SH-SY5Y (cell line): ENCODE data around the gene HS1BP3.

Experiments used
- GATA2 ChIP-seq: IDR thresholded peaks from 2 replicates; pipeline ENCODE4 v1.6.1; 2011; ENCODE audit warnings: mild to moderate bottlenecking, low read depth, low read length
- GATA3 ChIP-seq: IDR thresholded peaks from 2 replicates; pipeline ENCODE4 v1.6.1; 2011; ENCODE audit warnings: low read depth, mild to moderate bottlenecking, low read length, moderate library complexity

HS1BP3 gene

DNA sequence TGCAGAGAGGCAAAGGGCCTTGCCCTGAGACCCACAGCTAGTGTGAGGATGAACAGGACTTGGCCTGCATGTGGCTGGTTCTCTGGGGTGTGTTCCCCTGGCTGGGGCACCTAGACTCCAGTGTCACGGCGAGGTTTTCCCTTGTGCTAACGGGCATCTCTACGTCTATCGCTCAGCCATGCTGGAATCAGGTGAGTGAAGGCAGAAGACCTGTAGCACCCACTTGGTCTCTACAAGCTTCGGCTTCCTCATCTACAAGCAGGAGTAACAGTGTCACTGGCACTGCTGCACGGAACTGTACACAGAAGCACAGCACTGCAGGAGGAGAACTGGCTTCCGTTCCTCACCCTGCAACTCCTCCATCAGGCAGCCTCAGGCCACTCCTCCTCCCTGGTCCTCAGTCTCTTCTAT, 30.6 kb downstream of the HS1BP3 start:
- TF ChIP-seq GATA2 (no peak), GATA3 (no peak)

DNA sequence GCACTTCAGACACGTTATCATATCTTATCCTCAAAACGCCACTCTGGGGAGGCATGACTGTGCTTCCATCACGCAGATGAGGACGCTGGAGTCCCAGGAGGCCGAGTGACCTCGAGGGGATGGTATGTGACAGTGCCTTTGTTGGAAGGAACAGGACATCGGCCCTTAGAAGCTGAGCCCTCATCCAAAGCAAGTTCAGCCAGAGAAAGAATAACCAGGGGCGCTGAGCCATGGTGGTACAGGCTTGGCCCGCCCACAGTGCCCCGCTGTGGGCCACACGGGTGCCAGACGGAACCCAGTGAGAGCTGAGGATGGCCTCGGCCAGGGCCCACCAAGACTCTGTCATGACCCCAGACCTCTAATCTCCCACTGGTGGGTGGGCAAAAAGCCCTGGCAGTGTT, 31.3 kb downstream of the HS1BP3 start:
- TF ChIP-seq GATA2 (no peak), GATA3 (no peak)

DNA sequence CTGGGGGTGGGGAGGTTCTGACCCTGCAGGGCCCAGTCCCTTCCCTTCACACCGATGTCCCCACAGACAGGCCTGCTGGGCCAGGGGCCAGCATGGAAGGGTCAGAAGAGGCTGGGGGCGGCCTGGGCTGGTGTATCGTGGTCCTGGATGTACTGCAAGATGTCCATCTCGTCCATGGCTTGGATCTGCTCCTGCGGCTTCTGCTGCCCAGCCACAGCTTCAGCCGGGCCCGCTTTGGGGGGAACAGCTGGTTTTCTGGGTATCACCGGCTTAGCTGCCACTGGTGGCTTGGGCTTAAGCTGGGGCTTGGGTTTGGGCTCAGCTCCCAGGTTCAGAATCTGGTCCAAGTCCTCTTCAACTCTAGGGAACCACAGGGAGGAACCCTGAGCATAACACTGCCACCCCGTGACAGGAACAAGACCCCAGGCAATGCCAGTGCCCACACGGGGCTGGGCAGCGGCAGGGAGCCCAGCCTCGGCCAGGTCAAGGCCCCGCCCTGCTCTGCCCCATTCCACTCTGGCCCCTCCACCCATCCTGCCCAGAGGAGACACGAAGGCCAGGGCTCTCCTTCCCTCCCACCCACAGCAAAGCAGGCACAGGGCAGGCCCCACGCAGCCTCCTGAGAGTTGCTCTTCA, 31.9 kb downstream of the HS1BP3 start:
- TF ChIP-seq GATA3: no peak

DNA sequence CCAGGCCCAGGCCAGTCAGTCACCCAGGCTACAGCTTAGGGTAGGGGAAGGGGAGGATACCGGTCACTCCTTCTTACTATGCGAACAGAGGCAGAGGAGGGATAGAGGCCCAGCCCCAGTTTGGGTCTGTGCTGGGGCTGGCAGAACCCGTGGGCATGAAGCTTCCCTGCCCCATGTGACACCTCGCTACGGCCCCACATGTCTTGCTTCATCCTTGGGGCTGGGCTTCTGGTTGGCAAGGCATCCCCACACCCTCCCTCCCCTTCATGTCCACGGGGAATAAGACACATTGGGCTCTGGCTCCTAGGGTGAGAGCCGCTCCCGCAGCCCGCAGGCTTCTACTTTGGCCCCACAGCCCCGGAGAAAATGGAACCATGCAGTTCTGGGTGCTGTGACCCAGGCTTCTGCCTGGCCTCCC, 32.4 kb downstream of the HS1BP3 start:
- no peak for TF ChIP-seq GATA2
- no peak for TF ChIP-seq GATA3

DNA sequence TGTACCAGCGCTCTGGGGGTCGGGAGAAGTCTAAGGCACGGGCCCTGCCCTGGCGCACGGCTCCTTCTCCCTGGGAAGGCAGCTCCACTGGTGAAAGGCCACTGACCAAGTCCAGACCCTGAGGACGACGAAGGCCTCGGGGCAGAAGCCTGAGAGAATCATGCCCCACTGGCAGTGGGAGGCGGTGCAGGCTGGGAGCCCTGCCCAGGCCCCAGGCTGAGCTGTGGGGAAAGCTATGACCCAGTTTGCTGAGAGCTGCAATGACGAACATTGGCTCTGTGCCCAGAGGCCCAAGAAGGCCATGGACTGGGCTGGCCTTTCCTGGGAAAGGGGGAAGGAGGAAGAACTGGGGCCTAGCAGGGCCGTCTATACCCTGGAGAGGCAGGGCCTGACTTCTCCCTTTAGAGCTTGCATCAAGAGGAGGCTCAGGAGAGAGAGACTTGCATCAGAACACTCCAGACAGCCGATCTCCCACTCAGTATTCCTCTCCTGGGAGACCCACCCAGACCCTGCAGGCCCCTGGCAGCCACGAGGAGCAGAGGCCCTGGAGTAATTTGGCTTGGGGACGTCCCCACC, 32.9 kb downstream of the HS1BP3 start:
- TF ChIP-seq GATA2 (no peak), GATA3 (no peak)

DNA sequence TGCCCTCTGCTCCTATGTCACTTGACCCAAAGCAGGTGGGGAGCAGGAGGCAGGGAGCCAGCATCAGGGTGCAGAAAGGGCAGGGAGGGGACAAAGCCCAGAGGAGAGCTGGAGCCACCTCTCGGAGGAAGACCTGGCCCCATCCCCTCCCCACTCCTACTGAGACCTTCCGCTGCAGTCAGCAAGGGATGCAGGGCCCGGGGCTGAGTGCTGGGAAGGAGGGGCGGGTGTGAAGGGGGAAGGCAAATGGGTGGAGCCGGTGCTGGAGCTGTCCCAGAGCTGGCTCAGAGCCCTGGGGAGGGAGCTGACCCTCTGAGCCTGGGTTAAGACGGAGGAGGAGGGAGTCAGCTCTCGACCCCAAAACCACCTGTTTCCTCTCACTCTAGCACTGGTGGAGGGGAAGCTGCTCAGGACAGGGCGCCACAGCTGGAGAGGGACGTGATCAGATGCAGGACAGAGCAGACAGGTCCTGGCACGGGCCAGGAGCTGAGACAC, 33.8 kb downstream of the HS1BP3 start:
- no peak for TF ChIP-seq GATA3
- no peak for TF ChIP-seq GATA2

DNA sequence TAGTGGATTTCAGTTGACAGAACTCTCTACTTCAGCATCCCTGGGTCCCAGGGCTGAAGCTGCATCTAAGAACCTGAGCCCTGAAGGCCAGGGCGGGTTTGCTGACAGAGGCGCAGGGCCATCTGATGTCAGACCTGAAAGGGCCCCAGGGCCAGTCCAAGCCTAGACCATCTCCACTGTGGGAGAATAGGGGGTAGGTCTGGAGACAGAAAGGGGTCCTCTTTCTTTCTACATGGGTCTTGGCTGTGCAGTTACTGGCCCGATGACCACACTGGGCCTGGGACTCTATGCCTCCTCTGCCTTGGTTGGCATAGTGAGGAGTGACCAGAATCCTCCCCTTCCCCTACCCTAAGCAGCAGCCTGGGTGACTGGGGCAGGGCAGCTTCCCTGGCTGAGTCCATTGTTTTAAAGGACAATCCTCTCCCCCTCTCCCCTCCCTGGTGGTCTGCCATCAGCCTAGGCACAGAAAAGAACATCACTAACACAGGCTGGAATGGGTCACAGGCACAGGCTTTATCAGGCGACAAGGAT, 34.5 kb downstream of the HS1BP3 start:
- TF ChIP-seq GATA2 (no peak), GATA3 (no peak)

DNA sequence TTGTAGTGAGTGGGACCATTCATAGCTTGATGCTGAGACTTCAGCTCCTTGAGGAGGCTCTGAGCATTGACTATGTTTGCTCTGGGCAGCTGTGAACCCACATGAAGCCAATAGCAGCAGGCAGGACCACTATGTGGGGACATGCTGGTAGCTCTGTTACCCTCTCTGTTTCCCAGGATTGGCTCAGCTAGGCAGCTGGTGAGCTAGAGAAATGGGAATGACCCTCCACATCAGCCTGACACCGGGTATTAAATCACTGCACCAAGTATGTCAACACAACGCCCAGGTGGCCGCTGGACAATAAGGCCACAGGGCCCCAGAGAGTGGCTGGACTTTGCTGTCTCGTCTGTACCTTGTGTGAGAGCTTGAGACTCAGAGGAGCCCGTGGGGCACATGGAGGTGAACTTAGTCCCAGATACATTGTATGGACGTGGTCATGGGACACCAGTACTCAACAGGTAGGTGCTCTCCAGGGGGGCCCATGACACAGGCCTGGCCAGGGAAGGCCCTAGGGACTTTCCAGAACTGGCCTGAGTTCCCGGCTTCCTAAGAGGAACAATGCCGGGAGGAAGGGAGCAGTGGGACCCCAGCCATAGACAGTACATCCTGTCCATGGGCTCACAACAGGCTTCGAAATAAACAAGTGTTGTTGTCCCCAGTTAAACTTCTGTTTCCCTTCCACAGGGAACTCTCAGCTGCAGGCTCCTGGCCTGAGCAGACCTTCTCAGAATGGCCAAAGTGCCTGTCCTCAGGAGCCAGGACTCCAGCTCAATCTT, 35.2 kb downstream of the HS1BP3 start:
- TF ChIP-seq GATA2: no peak
- TF ChIP-seq GATA3: no peak

DNA sequence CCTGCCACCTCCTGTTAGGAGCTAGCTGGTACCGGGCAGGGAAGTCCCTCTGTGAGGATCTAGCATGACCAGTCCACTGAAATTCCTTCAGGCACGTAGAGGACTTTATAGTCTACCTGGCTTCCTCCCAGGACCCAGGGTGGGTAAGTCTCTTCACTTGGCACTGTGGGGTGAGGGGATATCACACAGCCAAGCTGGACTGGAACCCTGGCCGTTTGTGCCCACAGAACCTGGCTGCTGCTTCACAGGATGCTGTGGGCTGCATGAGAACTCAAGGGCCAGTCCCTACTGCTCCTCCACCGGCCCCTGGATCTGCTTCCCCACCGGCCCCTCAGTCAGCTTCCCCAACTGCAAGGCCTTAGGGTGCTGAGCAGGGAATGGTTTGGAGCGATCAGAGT, 35.8 kb downstream of the HS1BP3 start:
- TF ChIP-seq GATA2 (no peak), GATA3 (no peak)

DNA sequence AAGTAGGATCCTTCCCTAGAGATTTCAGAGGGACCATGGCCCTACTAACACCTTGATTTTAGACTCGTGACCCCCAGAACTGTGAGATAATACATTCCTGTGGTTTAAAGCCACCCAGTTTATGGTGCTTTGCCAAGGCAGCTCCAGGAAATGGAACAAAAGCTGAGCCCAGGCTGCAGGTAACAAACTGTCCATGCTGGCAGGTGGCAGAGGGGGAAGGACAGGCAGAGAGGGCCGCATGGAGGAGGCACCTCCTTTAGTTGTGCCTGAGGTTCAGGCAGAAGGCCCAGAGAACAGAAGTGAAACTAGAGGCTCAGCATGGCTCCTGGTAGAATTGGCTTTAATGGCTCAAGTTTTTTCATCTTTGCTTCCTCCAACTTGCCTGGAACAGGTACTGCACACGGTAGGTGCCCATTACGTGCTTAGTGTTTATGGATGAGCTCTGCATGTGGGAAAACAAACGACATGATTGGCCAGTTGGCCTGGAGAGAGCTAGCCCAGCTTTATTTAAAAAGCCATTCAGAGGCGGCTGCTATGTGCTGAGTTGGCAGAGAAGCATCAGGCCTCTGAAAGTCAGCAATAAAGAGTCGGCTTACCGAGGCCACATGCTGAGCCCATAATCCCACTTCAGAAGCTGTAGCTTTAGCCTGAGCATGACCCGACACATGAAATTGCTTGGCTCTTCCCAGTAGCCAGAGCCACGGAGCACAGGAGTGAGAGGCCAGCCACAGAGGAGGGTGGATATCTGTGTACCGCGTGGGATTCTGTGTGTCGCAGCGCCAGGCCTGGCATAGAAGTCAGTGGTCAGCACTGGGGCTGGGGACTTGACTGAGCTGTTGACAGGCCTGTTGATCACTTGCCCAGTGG, 36.5 kb downstream of the HS1BP3 start:
- no peak for TF ChIP-seq GATA2
- TF ChIP-seq GATA3: no peak

DNA sequence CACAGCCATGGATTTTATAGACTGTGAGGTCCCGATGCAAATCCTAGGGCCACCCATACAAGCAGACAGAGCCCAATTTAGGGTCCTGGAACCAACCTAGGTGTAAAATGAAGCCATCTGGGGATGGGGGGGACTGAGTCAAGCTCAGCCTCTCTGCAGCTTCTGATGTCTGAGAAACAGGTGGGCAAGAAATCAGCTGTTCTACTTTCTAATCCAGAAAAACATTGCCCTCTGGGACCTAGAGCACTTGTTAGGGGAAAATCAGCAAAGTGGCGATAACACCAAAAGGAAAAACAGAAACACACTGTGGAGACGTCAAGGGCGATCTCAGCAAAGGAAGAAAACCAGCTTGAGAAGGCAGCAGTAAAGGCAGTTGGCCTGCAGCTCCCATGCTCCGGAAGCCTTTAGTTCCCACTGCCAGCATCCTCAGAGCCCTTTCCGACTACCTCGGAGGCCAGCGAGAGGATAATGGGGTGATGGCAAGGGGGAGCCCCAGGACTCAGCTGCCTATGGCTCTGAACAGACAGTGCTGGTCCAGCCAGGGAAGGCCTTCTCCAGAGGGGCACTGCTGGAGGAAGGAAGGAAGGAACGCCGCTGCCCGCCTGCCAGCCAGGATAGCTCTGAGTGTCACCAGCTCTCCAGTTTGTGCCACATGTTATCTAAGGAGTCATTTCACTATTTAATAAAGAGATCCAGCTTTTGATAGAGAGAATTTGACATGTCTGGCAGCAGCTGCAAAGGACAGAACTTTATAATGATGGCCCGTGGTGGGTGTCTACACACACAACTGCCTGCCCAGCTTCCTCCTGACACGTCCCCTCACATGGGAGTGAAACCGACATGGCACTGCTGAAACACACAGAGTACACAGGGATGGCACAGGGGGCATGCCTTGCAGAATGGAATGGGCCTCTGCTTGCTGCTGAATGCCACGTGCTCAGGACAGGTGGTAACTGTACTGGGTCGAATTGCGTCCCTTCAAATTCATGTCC, 37.7 kb downstream of the HS1BP3 start:
- TF ChIP-seq GATA2: peak; percentile 96
- no peak for TF ChIP-seq GATA3

DNA sequence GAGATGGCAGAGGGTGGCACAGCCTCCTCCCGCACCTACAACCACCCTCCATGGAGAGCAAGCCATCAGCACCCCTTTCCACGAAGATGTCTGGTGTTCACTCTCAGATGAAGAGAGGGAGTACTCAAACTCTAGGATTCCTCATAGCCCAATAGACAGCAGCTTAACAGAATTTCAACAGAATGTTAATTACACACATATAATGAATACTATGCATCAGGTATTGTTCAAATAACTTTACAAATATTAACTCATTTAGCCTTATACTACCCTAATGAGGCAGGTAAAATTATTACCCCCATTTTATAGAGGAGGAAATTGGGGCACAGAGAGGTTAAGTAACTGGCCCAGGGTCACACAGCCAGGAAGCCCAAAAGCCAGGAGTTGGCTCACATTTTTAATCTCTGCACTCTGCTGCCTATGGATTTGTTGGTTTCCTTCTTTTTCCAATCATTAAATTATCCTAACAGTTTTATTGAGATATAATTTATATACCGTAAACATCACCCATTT, 39.0 kb downstream of the HS1BP3 start:
- TF ChIP-seq GATA3: no peak
- no peak for TF ChIP-seq GATA2
